Activated CD8-positive, alpha-beta memory T cell treated with anti-CD3 and anti-CD28 coated beads for 1 hour (primary cell): ENCODE measurements around the gene L1TD1.
"Not testable (repeated sequence)": the region's sequence is repeated elsewhere in the genome, so short reads cannot be mapped to it uniquely, and the experiment has no call there.

Experiments
- DNase-seq, 2 donors: peaks; one replicate each; pipeline ENCODE4 v3.0.0-alpha.2; 2020; ENCODE audit warnings: low read depth in 1 of 2; ENCODE audit errors: extremely low read depth in 1 of 2

Gene L1TD1

DNA sequence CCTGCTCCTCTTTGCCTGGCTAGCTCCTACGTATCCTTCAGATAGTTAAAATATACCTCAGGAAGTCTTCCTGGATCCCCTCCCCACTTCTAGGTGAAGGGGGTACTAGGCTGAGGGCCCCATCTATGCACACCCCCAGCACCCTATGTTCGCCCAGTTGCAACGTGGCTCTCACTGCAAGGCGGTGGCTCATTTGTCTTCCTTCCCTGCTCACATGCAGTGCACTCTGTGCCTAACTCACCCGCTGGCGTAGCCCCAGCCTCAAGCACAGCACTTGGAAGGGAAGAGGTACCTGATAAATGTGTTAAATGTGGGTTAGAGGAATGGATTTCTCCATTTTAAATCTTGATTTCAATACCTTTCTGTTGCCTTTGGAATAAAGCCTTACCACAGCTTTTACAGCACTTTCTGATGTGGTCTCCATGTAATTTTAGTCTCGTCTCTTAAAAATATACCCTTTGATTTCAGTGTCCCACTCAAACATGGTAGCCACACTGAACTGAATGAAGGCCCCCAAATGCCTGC is 39.3 kb downstream of the L1TD1 start:
- no peak for DNase-seq

DNA sequence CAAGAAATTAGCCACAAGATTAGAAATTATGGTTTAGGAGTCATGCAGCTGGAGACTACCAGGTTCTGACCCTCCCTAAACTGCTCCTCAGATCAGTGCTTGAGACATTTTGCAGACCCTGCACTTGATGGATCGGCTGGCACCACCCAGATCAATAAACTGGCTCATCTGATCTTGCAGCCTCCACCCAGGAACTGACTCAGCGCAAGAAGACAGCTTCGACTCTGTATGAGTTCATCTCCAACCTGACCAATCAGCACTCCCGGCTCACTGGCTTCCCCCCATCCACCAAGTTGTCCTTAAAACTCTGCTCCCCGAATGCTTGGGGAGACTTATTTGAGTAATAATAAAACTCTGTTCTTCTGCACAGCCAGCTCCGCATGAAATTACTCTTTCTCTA is 40.0 kb downstream of the L1TD1 start:
- DNase-seq, result no peak

DNA sequence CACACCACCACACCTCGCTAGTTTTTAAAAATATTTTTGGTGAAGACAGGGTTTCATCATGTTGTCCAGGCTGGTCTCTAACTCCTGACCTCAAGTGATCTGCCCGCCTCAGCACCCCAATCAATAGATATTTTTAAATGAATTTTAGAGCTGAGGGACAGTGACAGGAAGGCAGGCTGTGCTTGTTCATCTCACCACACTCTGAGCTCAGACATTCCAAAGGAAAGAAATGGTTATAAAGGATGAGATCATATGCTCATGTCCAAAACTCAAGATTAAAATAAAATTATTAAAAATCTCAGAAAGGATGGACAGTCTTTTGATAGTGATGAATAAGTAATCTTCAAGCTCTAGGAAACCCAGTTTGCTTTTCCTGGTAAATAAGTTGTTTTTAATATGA is 40.9 kb downstream of the L1TD1 start:
- no peak for DNase-seq

DNA sequence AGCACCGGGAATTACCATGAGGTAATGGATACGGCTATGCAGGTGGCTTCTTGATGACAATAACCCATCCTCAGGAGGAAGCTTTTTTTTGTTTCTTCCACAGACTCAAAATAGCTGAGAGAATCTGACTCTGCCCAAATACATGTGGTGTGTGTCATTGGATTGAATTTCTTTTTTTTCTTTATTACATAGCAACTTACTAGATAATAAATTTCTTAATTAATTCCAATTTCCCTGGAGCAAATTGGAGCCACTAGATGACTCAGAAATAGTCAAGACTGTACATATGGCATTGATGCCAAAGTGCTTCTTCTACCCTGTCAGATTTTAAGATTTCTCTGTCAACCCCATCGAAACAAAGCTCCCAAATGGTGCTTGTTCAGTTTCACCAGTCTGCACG is 42.7 kb downstream of the L1TD1 start:
- DNase-seq, result no peak

DNA sequence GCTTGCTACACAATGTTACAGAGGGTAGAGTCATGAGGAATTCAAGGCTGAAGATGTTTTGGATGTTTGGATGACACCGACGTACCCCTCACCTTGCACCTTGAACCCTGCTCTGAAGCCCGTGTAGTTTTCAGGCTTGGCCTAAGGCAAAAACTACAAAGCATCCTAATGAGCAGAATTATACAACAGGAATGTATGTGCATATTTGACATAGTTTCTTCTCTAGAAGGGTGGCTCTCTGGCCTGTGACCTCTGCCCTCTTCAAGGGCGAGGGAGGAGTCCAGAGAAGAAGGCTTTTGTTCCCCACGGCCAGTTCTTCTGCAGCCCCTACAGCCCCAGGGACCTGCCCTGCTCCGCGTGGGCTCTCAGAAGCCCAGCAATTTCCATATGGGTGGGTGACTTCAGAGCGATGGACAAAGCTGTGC is 43.3 kb downstream of the L1TD1 start:
- no peak for DNase-seq

DNA sequence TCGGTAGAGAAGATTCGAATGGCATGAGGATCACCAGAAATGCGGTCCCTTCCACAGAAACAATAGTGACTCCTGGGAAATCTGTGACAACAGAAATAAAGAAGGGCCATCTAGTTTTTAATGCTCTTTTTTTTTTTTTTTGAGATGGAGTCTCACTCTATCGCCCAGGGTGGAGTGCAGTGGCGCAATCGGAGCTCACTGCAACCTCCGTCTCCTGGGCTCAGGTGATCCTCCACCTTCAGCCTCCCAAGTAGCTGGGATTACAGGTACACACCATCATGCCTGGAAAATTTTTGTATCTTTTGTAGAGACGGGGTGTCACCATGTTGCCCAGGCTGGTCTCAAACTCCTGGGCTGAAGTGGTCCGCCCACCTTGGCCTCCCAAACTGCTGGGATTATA is 43.9 kb downstream of the L1TD1 start:
- no peak for DNase-seq

DNA sequence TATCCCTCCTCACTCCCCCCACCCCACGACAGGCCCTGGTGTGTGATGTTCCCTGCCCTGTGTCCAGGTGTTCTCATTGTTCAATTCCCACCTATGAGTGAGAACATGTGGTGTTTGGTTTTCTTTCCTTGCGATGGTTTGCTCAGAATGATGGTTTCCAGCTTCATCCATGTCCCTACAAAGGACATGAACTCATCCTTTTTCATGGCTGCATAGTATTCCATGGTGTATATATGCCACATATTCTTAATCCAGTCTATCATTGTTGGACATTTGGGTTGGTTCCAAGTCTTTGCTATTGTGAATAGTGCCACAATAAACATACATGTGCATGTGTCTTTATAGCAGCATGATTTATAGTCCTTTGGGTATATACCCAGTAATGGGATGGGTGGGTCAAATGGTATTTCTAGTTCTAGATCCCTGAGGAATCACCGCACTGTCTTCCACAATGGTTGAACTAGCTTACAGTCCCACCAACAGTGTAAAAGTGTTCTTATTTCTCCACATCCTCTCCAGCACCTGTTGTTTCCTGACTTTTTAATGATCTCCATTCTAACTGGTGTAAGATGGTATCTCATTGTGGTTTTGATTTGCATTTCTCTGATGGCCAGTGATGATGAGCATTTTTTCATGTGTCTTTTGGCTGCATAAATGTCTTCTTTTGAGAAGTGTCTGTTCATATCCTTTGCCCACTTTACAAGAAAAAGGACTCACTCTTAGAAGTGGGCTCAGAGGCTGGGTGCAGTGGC is 45.2 kb downstream of the L1TD1 start:
- DNase-seq, result not testable (repeated sequence)

DNA sequence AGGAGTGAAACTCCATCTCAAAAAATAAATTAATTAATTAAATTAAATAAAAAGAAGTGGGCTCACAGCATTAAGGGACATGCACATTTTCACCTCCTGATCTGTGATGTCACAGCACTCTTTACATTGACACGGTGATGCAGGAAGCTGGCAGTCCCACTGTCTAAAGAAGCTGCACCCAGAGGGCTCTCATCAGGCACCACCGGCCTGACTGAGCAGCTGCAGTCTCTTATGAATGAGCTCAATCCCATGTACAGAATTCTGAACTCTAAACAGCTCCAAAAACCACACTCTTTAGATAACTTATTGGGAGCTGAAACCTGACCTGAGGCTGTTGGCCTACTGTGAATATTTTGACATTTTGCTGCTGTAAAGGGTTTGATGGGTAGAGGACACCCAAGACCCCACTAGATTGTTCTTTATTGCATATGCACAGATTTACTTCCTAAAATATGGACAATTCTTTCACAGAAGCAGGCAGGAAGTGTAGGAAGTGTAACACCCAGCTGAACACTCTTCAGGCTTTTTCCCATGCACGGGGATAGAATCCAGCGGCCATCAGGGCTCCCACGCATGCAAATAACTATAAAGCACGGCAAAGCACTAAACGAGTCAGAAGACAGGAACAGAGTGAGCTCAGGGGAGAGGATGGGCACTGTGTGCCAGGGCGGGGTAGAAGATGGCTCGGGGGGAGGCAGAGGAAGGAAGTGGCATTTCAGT is 46.2 kb downstream of the L1TD1 start:
- DNase-seq, result no peak

DNA sequence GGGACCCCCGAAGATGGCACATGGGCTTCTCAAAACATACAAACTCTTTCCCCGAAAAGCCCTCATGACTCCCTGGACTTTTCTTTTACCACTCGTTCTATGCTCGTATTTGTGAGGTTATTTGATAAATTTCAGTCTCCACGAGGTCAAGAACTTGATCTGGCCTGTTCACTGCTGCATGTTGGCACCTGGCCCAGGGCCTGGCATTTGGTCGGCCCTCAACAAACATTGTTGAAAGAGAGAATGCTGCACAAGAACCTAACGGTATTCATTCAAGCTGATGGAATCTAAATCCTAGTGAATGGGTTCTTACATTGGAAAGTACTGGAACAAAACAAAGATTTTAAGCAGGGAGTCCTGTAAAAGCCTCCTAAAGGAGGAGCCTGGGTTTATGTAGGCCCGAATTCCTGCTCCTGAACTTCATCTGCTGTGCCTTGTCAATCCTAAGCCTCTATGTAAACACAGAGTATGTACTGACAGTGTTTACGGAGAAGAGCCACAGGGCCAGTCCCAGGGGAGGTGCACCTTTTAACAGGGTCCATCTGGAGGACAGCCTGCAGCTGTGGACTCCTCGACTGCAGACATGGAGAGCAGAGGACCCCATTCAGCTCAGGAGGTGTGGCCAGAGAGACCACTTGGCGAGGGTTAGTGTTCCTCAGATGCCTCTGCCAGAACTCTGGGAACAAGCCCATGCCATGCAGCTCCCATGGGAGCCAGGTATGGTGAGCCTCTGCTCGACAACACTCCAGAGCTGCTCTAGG is 46.9 kb downstream of the L1TD1 start:
- DNase-seq, result no peak

DNA sequence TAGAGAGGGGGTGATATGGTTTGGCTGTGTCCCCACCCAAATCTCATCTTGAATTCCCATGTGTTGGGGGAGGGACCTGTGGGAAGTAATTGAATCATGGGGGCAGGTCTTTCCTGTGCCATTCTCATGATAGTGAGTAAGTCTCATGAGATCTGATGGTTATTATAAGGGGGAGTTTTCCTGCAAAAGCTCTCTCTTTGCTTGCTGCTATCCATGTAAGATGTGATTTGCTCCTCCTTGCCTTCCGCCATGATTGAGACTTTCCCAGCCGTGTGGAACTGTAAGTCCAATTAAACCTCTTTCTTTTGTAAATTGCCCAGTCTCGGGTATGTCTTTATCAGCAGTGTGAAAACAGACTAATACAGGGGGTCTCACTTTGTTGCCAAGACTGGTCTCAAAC is 49.7 kb downstream of the L1TD1 start:
- not testable (repeated sequence) for DNase-seq

DNA sequence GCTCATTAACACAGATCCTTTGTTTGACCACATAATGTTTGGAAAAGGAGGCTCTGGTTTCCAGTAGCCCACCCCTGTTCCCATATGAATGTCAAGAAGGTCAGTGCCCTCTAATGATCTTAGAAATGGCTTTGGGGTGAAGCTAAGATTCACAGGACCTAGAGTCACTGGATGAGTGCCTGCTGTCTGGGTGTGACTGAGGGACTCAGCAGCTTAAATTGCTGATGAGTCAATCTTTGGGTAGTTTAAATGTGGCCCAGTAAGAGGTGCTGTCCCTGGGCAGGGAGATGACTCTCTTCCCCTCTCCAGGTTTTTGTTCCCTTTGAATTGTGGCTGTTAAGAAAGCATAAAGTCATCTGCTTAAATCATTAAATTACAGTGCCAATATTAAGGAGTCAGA is 50.6 kb downstream of the L1TD1 start:
- DNase-seq, result no peak

DNA sequence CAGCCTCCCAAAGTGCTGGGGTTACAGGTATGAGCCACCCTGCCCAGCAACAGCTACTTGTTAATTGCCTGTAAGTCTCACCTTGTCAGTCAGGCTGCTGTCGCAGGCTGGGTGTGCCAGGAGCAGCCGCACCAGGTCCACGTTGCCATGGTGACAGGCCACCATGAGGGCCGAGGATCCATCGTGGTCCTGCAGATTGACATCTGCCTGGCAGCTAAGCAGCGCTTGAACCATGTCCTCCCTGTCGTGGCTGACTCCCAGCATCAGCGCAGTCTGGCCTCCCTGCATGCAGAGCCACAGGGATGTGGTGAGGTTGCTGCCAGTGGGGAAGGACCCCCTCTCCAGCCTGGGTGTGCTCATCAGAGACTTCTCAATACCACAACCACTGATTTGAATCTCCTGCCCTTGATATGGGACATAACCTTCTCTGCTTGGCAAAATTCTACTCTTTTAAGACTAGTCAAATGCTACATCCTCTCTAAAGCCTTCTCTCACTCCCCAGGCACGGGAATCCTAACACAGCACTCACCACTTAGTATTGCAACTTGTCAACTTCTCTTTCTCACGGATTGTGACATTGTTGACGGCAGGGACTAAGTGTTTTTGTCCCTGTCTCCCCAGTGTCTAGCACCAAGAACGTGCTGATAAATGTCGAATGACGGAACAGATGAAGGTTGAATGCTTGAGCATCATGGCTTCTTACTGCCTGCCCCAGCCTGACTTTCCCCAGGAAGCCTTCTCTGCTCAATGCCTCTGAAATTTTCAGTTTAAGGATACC is 52.9 kb downstream of the L1TD1 start:
- no peak for DNase-seq

DNA sequence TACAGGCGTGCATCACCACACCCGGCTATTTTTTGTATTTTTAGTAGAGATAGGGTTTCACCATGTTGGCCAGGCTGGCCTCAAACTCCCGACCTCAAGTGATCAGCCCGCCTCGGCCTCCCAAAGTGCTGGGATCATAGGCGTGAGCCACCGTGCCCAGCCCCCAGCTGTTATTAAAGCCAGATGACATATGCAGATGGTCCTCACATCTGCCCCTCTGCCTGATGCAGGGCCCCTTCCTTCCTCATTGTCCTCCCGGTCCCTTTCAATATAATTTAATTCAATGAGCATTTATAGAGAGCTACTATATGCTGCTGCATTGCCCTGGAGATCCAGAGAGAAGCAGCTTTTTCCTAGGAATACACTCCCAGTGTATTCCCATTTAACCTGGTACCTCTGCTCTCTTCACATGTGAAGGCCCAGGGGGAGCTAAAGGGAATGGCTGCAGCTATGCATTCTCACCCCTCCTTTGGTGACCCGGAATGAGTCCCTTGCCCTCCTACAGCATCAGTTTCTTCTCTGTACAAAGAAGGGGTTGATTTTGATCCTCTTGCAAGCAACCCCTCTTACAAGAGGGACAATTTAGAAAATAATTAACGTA is 55.6 kb downstream of the L1TD1 start:
- no peak for DNase-seq

DNA sequence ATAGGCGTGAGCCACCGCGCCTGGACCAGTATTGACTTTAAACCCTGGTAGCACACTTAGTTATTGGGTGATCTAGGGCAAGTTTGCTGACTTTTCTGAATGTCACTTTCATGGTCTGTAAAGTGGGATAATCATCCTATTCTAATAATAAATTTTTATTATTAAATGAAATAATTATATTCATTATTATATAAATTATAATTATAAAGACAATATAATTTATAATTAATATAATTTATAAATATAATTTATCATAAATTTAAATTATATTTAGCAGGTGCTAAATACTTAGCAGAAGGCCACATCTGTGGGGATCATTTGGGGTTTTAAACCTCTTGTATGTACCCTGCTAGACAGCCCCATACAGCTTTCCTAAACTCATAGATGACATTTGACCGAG is 64.9 kb downstream of the L1TD1 start:
- DNase-seq, result no peak

DNA sequence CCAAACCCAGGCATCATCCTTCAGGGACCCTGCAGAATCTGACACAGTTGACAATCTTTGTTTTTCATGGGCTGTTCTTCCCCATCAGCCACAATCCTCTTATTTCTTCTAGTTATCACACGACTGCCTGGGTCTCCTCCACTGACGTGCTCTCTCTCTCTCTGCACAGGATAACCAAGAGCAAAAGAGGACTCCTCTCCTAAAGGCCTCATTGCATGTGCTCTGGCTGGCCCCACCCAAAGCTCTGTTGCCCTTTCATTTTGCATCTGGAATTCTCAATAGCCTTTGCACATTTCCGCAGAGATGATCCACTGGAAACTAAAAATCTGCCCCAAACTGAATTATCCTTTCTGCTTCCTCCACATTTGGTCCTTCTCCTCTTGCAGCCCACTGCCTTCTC is 66.0 kb downstream of the L1TD1 start:
- no peak for DNase-seq
